Measurements from ENCODE around the gene SPAG16.

Gene SPAG16

GRCh38 chr2:214185546-214185945 lies 901.3 kb downstream of the SPAG16 start:
- Histone ChIP-seq H3K36me3 (ENCODE audit: control insufficient read depth, insufficient read depth, low read length, severe bottlenecking) (no peaks in the 10 kb centered on the region), H3K9me3 (ENCODE audit: control insufficient read depth, low read length) (no peaks in the 10 kb centered on the region), H3K4me1 (ENCODE audit: control insufficient read depth, insufficient read depth, low read length) (no peaks in the 10 kb centered on the region), H3K27me3 (replicated peaks; ENCODE audit: control insufficient read depth, insufficient read depth, low read length) (no peaks in the 10 kb centered on the region), H3K4me3 (ENCODE audit: low read length) (no peak overlapping the region), H3K9ac (ENCODE audit: low read length) (no peak overlapping the region)
- no peak for DNase-seq (ENCODE audit: low read depth)

GRCh38 chr2:214192711-214193110 lies 908.4 kb downstream of the SPAG16 start:
- no peaks in the 10 kb centered on the region for H3K9me3 ChIP-seq (ENCODE audit: control insufficient read depth, low read length)
- H3K9ac ChIP-seq (ENCODE audit: low read length), result no peak overlapping the region
- no peaks in the 10 kb centered on the region for H3K36me3 ChIP-seq (ENCODE audit: control insufficient read depth, insufficient read depth, low read length, severe bottlenecking)
- no peak overlapping the region for H3K4me3 ChIP-seq (ENCODE audit: low read length)
- DNase-seq (ENCODE audit: low read depth), result peak; percentile 82
- H3K27me3 ChIP-seq (replicated peaks; ENCODE audit: control insufficient read depth, insufficient read depth, low read length), result no peaks in the 10 kb centered on the region
- peaks cover 22% of the 10 kb centered on the region for H3K4me1 ChIP-seq (ENCODE audit: control insufficient read depth, insufficient read depth, low read length)

- Histone ChIP-seq H3K9me3 (ENCODE audit: control insufficient read depth, low read length) (no peaks in the 10 kb centered on the region), H3K4me1 (ENCODE audit: control insufficient read depth, insufficient read depth, low read length) (peaks cover 22% of the 10 kb centered on the region), H3K36me3 (ENCODE audit: control insufficient read depth, insufficient read depth, low read length, severe bottlenecking) (no peaks in the 10 kb centered on the region), H3K27me3 (replicated peaks; ENCODE audit: control insufficient read depth, insufficient read depth, low read length) (no peaks in the 10 kb centered on the region), H3K4me3 (ENCODE audit: low read length) (no peak overlapping the region), H3K9ac (ENCODE audit: low read length) (no peak overlapping the region)
- DNase-seq (ENCODE audit: low read depth), result peak; percentile 83
Measured at GRCh38 chr2:214193943-214194342, 909.7 kb downstream of the SPAG16 start.

- peaks cover 22% of the 10 kb centered on the region for H3K4me1 ChIP-seq (ENCODE audit: control insufficient read depth, insufficient read depth, low read length)
- H3K9me3 ChIP-seq (ENCODE audit: control insufficient read depth, low read length), result no peaks in the 10 kb centered on the region
- H3K4me3 ChIP-seq (ENCODE audit: low read length), result no peak overlapping the region
- no peak for DNase-seq (ENCODE audit: low read depth)
- no peak overlapping the region for H3K9ac ChIP-seq (ENCODE audit: low read length)
- H3K36me3 ChIP-seq (ENCODE audit: control insufficient read depth, insufficient read depth, low read length, severe bottlenecking), result no peaks in the 10 kb centered on the region
- H3K27me3 ChIP-seq (replicated peaks; ENCODE audit: control insufficient read depth, insufficient read depth, low read length), result no peaks in the 10 kb centered on the region
Measured at GRCh38 chr2:214196260-214196659, 912.0 kb downstream of the SPAG16 start.

- no peak for DNase-seq (ENCODE audit: low read depth)
- H3K4me1 ChIP-seq (ENCODE audit: control insufficient read depth, insufficient read depth, low read length), result peaks cover 6% of the 10 kb centered on the region
- H3K36me3 ChIP-seq (ENCODE audit: control insufficient read depth, insufficient read depth, low read length, severe bottlenecking), result no peaks in the 10 kb centered on the region
- H3K4me3 ChIP-seq (ENCODE audit: low read length), result no peak overlapping the region
- no peak overlapping the region for H3K9ac ChIP-seq (ENCODE audit: low read length)
- H3K9me3 ChIP-seq (ENCODE audit: control insufficient read depth, low read length), result no peaks in the 10 kb centered on the region
- no peaks in the 10 kb centered on the region for H3K27me3 ChIP-seq (replicated peaks; ENCODE audit: control insufficient read depth, insufficient read depth, low read length)
Measured at GRCh38 chr2:214201892-214202291, 917.6 kb downstream of the SPAG16 start.

GRCh38 chr2:214203214-214203613 lies 919.0 kb downstream of the SPAG16 start:
- Histone ChIP-seq H3K9me3 (ENCODE audit: control insufficient read depth, low read length) (no peaks in the 10 kb centered on the region), H3K4me1 (ENCODE audit: control insufficient read depth, insufficient read depth, low read length) (peaks cover 6% of the 10 kb centered on the region), H3K36me3 (ENCODE audit: control insufficient read depth, insufficient read depth, low read length, severe bottlenecking) (no peaks in the 10 kb centered on the region), H3K4me3 (ENCODE audit: low read length) (no peak overlapping the region), H3K9ac (ENCODE audit: low read length) (no peak overlapping the region), H3K27me3 (replicated peaks; ENCODE audit: control insufficient read depth, insufficient read depth, low read length) (no peaks in the 10 kb centered on the region)
- peak; percentile 4 for DNase-seq (ENCODE audit: low read depth)

- H3K9me3 ChIP-seq (ENCODE audit: control insufficient read depth, low read length), result no peaks in the 10 kb centered on the region
- H3K9ac ChIP-seq (ENCODE audit: low read length), result no peak overlapping the region
- no peak for DNase-seq (ENCODE audit: low read depth)
- H3K4me3 ChIP-seq (ENCODE audit: low read length), result no peak overlapping the region
- H3K4me1 ChIP-seq (ENCODE audit: control insufficient read depth, insufficient read depth, low read length), result peaks cover 6% of the 10 kb centered on the region
- H3K36me3 ChIP-seq (ENCODE audit: control insufficient read depth, insufficient read depth, low read length, severe bottlenecking), result no peaks in the 10 kb centered on the region
- H3K27me3 ChIP-seq (replicated peaks; ENCODE audit: control insufficient read depth, insufficient read depth, low read length), result no peaks in the 10 kb centered on the region
Measured at GRCh38 chr2:214203744-214204289, 919.6 kb downstream of the SPAG16 start.

- no peaks in the 10 kb centered on the region for H3K27me3 ChIP-seq (replicated peaks; ENCODE audit: control insufficient read depth, insufficient read depth, low read length)
- no peak overlapping the region for H3K4me3 ChIP-seq (ENCODE audit: low read length)
- H3K4me1 ChIP-seq (ENCODE audit: control insufficient read depth, insufficient read depth, low read length), result peaks cover 11% of the 10 kb centered on the region
- H3K9me3 ChIP-seq (ENCODE audit: control insufficient read depth, low read length), result no peaks in the 10 kb centered on the region
- H3K36me3 ChIP-seq (ENCODE audit: control insufficient read depth, insufficient read depth, low read length, severe bottlenecking), result no peaks in the 10 kb centered on the region
- no peak for DNase-seq (ENCODE audit: low read depth)
- no peak overlapping the region for H3K9ac ChIP-seq (ENCODE audit: low read length)
Measured at GRCh38 chr2:214215107-214215506, 930.8 kb downstream of the SPAG16 start.

- H3K27me3 ChIP-seq (replicated peaks; ENCODE audit: control insufficient read depth, insufficient read depth, low read length), result no peaks in the 10 kb centered on the region
- peaks cover 11% of the 10 kb centered on the region for H3K4me1 ChIP-seq (ENCODE audit: control insufficient read depth, insufficient read depth, low read length)
- no peak overlapping the region for H3K4me3 ChIP-seq (ENCODE audit: low read length)
- no peaks in the 10 kb centered on the region for H3K36me3 ChIP-seq (ENCODE audit: control insufficient read depth, insufficient read depth, low read length, severe bottlenecking)
- no peaks in the 10 kb centered on the region for H3K9me3 ChIP-seq (ENCODE audit: control insufficient read depth, low read length)
- no peak for DNase-seq (ENCODE audit: low read depth)
- no peak overlapping the region for H3K9ac ChIP-seq (ENCODE audit: low read length)
Measured at GRCh38 chr2:214217136-214217535, 932.9 kb downstream of the SPAG16 start.

GRCh38 chr2:214217599-214217998 lies 933.3 kb downstream of the SPAG16 start:
- Histone ChIP-seq H3K9me3 (ENCODE audit: control insufficient read depth, low read length) (no peaks in the 10 kb centered on the region), H3K4me3 (ENCODE audit: low read length) (no peak overlapping the region), H3K4me1 (ENCODE audit: control insufficient read depth, insufficient read depth, low read length) (peaks cover 11% of the 10 kb centered on the region), H3K27me3 (replicated peaks; ENCODE audit: control insufficient read depth, insufficient read depth, low read length) (no peaks in the 10 kb centered on the region), H3K36me3 (ENCODE audit: control insufficient read depth, insufficient read depth, low read length, severe bottlenecking) (no peaks in the 10 kb centered on the region), H3K9ac (ENCODE audit: low read length) (no peak overlapping the region)
- no peak for DNase-seq (ENCODE audit: low read depth)

GRCh38 chr2:214220251-214220650 lies 936.0 kb downstream of the SPAG16 start:
- Histone ChIP-seq H3K9me3 (ENCODE audit: control insufficient read depth, low read length) (no peaks in the 10 kb centered on the region), H3K9ac (ENCODE audit: low read length) (no peak overlapping the region), H3K4me3 (ENCODE audit: low read length) (no peak overlapping the region), H3K27me3 (replicated peaks; ENCODE audit: control insufficient read depth, insufficient read depth, low read length) (no peaks in the 10 kb centered on the region), H3K4me1 (ENCODE audit: control insufficient read depth, insufficient read depth, low read length) (peaks cover 7% of the 10 kb centered on the region), H3K36me3 (ENCODE audit: control insufficient read depth, insufficient read depth, low read length, severe bottlenecking) (no peaks in the 10 kb centered on the region)
- DNase-seq (ENCODE audit: low read depth), result no peak

GRCh38 chr2:214226061-214226460 lies 941.8 kb downstream of the SPAG16 start:
- no peaks in the 10 kb centered on the region for H3K27me3 ChIP-seq (replicated peaks; ENCODE audit: control insufficient read depth, insufficient read depth, low read length)
- H3K9me3 ChIP-seq (ENCODE audit: control insufficient read depth, low read length), result no peaks in the 10 kb centered on the region
- peak; percentile 18 for DNase-seq (ENCODE audit: low read depth)
- H3K4me1 ChIP-seq (ENCODE audit: control insufficient read depth, insufficient read depth, low read length), result no peaks in the 10 kb centered on the region
- no peak overlapping the region for H3K4me3 ChIP-seq (ENCODE audit: low read length)
- H3K9ac ChIP-seq (ENCODE audit: low read length), result no peak overlapping the region
- H3K36me3 ChIP-seq (ENCODE audit: control insufficient read depth, insufficient read depth, low read length, severe bottlenecking), result no peaks in the 10 kb centered on the region

Data from adipocyte (in vitro differentiated cells).